Nephron progenitor cell (in vitro differentiated cells): ENCODE results near the gene LCT.

Experiments used
- DNase-seq: peaks from one replicate; pipeline ENCODE4 v3.0.0; 2021
- H3K27ac Mint-ChIP-seq: 2 replicates; pipeline ENCODE4 v1.8.0; 2021; ENCODE audit warnings: mild to moderate bottlenecking, moderate library complexity, mixed read lengths
- H3K27me3 Mint-ChIP-seq: 2 replicates; pipeline ENCODE4 v1.8.0; 2021; ENCODE audit warnings: mild to moderate bottlenecking, low read depth, mixed read lengths; ENCODE audit not compliant: poor library complexity
- H3K36me3 Mint-ChIP-seq: 2 replicates; pipeline ENCODE4 v1.8.0; 2021; ENCODE audit warnings: low read depth, mixed read lengths
- H3K4me1 Mint-ChIP-seq: 2 replicates; pipeline ENCODE4 v1.8.0; 2021; ENCODE audit warnings: mixed read lengths
- H3K4me3 Mint-ChIP-seq: 2 replicates; pipeline ENCODE4 v1.8.0; 2021; ENCODE audit warnings: mild to moderate bottlenecking, moderate library complexity, mixed read lengths
- H3K9me3 Mint-ChIP-seq: 2 replicates; pipeline ENCODE4 v1.8.0; 2021; ENCODE audit warnings: mild to moderate bottlenecking, moderate library complexity, mixed read lengths
- CTCF ChIP-seq: fragments of 200-600 bp; sonication (generic); IDR thresholded peaks from 2 replicates; pipeline ENCODE4 v1.5.0; 2021; ENCODE audit warnings: antibody characterized with exemption

Gene LCT

GRCh38 chr2:135791418-135792190 lies 45.4 kb downstream of the LCT start:
- H3K4me1 Mint-ChIP-seq = peaks cover 5% of the 10 kb centered on the region
- H3K27me3 Mint-ChIP-seq = no peaks in the 10 kb centered on the region

GRCh38 chr2:135790423-135790822 lies 46.6 kb downstream of the LCT start:
- no peak for TF ChIP-seq CTCF
- Mint-ChIP-seq H3K36me3 (peaks cover 29% of the 10 kb centered on the region), H3K27ac (no peak overlapping the region), H3K4me1 (peaks cover 5% of the 10 kb centered on the region), H3K4me3 (no peak overlapping the region), H3K27me3 (no peaks in the 10 kb centered on the region), H3K9me3 (peaks cover 11% of the 10 kb centered on the region)
- no peak for DNase-seq

More at GRCh38 chr2:135791418-135792190, 45.4 kb downstream of the LCT start:
- Mint-ChIP-seq H3K36me3 (peaks cover 17% of the 10 kb centered on the region), H3K27ac (peak overlapping the region; percentile 88), H3K9me3 (peaks cover 2% of the 10 kb centered on the region), H3K4me3 (no peak overlapping the region)
- no peak for DNase-seq
- TF ChIP-seq CTCF = no peak

- TF ChIP-seq CTCF = no peak
- Mint-ChIP-seq H3K27me3 (no peaks in the 10 kb centered on the region), H3K36me3 (peaks cover 65% of the 10 kb centered on the region), H3K4me3 (no peak overlapping the region), H3K27ac (no peak overlapping the region), H3K9me3 (peaks cover 17% of the 10 kb centered on the region), H3K4me1 (peaks cover 3% of the 10 kb centered on the region)
- DNase-seq = no peak
Observed at GRCh38 chr2:135786823-135787222, 50.2 kb downstream of the LCT start.

GRCh38 chr2:135785032-135785431 lies 52.0 kb downstream of the LCT start:
- H3K4me1 Mint-ChIP-seq = no peaks in the 10 kb centered on the region
- H3K9me3 Mint-ChIP-seq = peaks cover 17% of the 10 kb centered on the region
- no peak for DNase-seq
- peak; percentile 18 for TF ChIP-seq CTCF
- no peaks in the 10 kb centered on the region for H3K27me3 Mint-ChIP-seq
- no peak overlapping the region for H3K4me3 Mint-ChIP-seq
- no peak overlapping the region for H3K27ac Mint-ChIP-seq
- peaks cover 81% of the 10 kb centered on the region for H3K36me3 Mint-ChIP-seq

GRCh38 chr2:135783439-135783838 lies 53.5 kb downstream of the LCT start:
- Mint-ChIP-seq H3K9me3 (peaks cover 17% of the 10 kb centered on the region), H3K27ac (peak overlapping the region; percentile 74), H3K4me1 (no peaks in the 10 kb centered on the region), H3K4me3 (no peak overlapping the region), H3K27me3 (no peaks in the 10 kb centered on the region), H3K36me3 (peaks cover 91% of the 10 kb centered on the region)
- TF ChIP-seq CTCF = no peak
- DNase-seq = no peak

- no peak overlapping the region for H3K4me3 Mint-ChIP-seq
- no peaks in the 10 kb centered on the region for H3K27me3 Mint-ChIP-seq
- H3K9me3 Mint-ChIP-seq = peaks cover 17% of the 10 kb centered on the region
- H3K36me3 Mint-ChIP-seq = peaks cover 88% of the 10 kb centered on the region
- H3K27ac Mint-ChIP-seq = peak overlapping the region; percentile 74
- DNase-seq = no peak
- TF ChIP-seq CTCF = no peak
- no peaks in the 10 kb centered on the region for H3K4me1 Mint-ChIP-seq
Observed at GRCh38 chr2:135782231-135782630, 54.8 kb downstream of the LCT start.
